WI38 (cell line): Measurements from ENCODE around the gene P4HTM.

ENCODE experiments used
- H3K4me3 ChIP-seq: 2 replicates; pipeline ENCODE4 v1.5.1; 2011; ENCODE audit warnings: low read depth, mild to moderate bottlenecking, control low read depth, low read length
- CTCF ChIP-seq: IDR thresholded peaks from 2 replicates; pipeline ENCODE4 v1.5.1; 2012; ENCODE audit warnings: low read depth, mild to moderate bottlenecking, control low read depth, low read length

P4HTM gene

DNA sequence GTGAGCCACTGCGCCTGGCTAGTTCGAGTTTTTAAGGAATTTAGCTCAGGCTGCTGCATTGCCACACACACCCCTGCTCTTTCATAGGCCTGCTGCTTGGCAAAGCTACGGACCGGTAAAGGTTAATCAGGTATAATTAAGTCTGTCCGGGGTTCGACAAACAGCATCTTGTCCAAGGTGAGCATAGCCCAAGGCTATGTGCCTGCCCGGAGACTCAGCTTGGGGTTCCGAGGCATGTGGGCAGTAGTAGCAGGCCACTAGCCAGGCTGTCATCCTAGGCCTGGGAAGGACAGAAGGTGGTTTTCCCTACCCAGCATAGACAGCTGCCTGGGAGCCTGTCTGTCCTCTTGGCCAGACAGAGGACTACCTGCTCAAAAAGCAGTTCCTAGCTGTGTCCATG is 6.6 kb downstream of the P4HTM start:
- no peak for TF ChIP-seq CTCF
- H3K4me3 ChIP-seq = no peak overlapping the region

DNA sequence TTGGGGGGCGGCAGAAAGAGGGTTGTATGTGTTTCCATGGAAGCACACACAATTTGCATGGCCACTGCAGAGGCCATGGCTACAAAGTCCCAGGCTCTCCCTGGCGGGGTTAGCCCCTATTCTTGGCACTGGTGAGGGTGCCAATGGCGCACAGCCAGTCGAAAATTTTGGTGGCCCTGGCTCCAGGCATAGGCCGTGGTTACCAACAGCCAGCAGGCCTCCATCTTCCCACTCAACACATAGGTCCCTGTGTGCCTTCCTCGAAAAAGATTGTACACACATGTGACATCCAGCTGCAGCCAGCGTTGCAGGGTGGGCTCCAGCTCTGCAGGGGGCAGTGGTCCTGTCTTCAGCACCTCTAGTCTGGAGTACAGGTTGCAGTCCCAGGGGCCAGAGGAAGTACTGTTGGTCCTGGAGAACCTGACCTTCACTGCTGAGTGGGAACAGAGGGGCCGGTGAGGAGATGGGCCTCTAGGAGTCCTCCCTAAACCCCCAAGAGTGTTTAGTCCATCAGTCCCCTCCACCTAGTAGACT is 7.1 kb downstream of the P4HTM start:
- TF ChIP-seq CTCF = no peak
- no peak overlapping the region for H3K4me3 ChIP-seq

- TF ChIP-seq CTCF = no peak
- no peak overlapping the region for H3K4me3 ChIP-seq
Observed at GRCh38 chr3:48997714-48998637, 7.9 kb downstream of the P4HTM start.

DNA sequence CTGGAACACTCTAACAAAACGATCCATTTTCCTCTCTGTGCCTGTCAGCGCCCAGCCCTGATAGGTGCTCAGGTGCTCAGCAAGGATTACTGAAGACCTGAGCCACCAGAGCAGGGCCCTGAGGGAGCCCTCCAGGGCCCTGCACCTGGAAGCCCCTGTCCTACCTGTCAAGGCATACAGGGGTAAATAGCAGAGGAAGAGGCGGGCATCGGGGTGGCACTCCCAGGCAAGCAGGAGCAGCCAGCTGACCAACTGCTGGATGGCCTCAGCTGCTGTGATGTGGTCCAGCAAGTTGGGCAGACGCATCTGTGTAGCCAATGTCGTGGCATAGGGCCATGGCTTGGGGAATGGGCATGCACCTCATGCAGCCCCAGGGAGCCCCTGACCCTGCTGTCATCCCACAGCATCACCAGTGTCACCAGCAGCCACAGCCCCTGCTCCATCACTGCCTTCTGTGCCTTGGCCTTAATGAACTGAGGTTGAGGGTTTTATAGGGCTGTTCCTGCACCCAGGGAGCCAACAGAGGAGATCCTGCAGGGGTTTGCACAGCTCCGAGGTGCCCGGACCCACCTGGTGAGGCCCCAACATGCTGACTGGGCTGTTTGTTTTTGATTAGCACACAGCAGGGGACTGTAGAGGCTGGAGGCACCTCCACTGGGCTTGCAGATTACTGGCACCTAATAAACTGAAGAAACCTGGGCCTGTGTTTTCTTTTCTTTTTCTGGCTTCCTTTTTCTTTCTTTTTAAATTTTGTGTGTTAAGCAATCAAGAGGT is 9.2 kb downstream of the P4HTM start:
- TF ChIP-seq CTCF = no peak
- no peak overlapping the region for H3K4me3 ChIP-seq

DNA sequence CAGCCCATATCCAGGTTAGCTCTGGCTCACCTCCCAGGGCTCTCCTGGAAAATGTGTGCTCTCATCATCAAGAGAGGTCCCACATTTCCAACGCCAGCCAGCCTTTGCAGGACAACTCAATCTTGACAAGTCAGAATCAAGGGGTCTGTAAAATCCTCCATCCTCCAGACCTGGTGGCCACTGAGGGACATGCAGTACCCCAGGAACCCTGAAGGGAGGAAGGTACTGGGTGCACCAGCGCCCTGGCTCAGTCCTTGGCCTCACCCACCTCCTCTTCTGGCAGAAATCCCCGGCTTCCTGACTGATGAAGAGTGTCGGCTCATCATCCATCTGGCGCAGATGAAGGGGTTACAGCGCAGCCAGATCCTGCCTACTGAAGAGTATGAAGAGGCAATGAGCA is 11.1 kb downstream of the P4HTM start:
- no peak overlapping the region for H3K4me3 ChIP-seq
- TF ChIP-seq CTCF = no peak

- TF ChIP-seq CTCF = no peak
- no peak overlapping the region for H3K4me3 ChIP-seq
Observed at GRCh38 chr3:49004352-49005302, 14.6 kb downstream of the P4HTM start.
